ENCODE measurements around the gene WDFY4. TPM values are rescaled to one million over a fixed set of nuclear protein-coding genes. Genes with fewer than 3 reads are reported as not detected.

The WDFY4 gene
- total RNA-seq, 1 experiment from 2014 or later: 0.23 TPM

DNA sequence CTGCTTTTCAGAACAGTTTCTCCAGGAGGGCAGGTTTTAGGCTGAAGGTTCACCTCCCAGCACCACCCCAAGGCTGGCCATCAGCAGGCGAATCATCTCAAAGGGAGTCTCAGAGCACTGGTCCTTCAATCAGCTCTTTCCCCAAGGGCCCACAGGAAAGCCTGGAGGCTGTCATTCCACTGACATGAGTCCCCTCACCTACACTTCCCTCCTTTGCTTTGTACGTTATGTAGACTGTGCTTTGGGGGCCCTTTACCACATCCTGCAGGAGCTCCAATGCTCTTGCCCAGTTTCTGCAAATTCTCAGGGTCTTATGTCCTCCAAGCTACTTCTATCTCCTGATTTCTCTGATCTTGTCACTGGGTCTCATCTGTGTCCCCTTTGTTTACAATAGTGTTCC, 15.4 kb downstream of the WDFY4 start:
- ATAC-seq: no peak
- Histone ChIP-seq H3K27ac (ENCODE audit: low read length) (no peak overlapping the region), H3K9me3 (ENCODE audit: control insufficient read depth, insufficient read depth, low read depth, low read length) (no peaks in the 10 kb centered on the region), H3K4me3 (ENCODE audit: low read depth in 2 of 2, low read length in 2 of 2) (no peak overlapping the region), H3K36me3 (ENCODE audit: control insufficient read depth, insufficient read depth, low read length) (no peaks in the 10 kb centered on the region), H3K4me1 (ENCODE audit: control insufficient read depth, insufficient read depth, low read length) (no peaks in the 10 kb centered on the region), H3K27me3 (ENCODE audit: control insufficient read depth, insufficient read depth, low read length) (peaks cover 5% of the 10 kb centered on the region)
- ChIA-PET POLR2A (no interaction called here), CTCF (no interaction called here)
- TF ChIP-seq TCF7L2 (IDR thresholded peaks at IDR 0.05; ENCODE audit: low read depth, low read length) (no peak), SIN3A (IDR thresholded peaks at IDR 0.05; ENCODE audit: borderline replicate concordance, insufficient read depth, low read depth, low read length) (no peak), POLR2AphosphoS5 (IDR thresholded peaks at IDR 0.05; ENCODE audit: low read depth, low read length) (no peak)
- TF ChIP-seq, protein P1, sequence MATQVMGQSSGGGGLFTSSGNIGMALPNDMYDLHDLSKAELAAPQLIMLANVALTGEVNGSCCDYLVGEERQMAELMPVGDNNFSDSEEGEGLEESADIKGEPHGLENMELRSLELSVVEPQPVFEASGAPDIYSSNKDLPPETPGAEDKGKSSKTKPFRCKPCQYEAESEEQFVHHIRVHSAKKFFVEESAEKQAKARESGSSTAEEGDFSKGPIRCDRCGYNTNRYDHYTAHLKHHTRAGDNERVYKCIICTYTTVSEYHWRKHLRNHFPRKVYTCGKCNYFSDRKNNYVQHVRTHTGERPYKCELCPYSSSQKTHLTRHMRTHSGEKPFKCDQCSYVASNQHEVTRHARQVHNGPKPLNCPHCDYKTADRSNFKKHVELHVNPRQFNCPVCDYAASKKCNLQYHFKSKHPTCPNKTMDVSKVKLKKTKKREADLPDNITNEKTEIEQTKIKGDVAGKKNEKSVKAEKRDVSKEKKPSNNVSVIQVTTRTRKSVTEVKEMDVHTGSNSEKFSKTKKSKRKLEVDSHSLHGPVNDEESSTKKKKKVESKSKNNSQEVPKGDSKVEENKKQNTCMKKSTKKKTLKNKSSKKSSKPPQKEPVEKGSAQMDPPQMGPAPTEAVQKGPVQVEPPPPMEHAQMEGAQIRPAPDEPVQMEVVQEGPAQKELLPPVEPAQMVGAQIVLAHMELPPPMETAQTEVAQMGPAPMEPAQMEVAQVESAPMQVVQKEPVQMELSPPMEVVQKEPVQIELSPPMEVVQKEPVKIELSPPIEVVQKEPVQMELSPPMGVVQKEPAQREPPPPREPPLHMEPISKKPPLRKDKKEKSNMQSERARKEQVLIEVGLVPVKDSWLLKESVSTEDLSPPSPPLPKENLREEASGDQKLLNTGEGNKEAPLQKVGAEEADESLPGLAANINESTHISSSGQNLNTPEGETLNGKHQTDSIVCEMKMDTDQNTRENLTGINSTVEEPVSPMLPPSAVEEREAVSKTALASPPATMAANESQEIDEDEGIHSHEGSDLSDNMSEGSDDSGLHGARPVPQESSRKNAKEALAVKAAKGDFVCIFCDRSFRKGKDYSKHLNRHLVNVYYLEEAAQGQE (IDR thresholded peaks at IDR 0.05; ENCODE audit: insufficient read depth in 1 of 2, low read depth in 2 of 2, low read length in 1 of 2): no peak
- TF ChIP-seq, protein P2, sequence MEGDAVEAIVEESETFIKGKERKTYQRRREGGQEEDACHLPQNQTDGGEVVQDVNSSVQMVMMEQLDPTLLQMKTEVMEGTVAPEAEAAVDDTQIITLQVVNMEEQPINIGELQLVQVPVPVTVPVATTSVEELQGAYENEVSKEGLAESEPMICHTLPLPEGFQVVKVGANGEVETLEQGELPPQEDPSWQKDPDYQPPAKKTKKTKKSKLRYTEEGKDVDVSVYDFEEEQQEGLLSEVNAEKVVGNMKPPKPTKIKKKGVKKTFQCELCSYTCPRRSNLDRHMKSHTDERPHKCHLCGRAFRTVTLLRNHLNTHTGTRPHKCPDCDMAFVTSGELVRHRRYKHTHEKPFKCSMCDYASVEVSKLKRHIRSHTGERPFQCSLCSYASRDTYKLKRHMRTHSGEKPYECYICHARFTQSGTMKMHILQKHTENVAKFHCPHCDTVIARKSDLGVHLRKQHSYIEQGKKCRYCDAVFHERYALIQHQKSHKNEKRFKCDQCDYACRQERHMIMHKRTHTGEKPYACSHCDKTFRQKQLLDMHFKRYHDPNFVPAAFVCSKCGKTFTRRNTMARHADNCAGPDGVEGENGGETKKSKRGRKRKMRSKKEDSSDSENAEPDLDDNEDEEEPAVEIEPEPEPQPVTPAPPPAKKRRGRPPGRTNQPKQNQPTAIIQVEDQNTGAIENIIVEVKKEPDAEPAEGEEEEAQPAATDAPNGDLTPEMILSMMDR (IDR thresholded peaks at IDR 0.05): no peak
- no TSS peak for BruUV-seq (replicated peaks)
- in situ Hi-C loops (cut with HindIII; ENCODE audit: low pct_unique_long_range_greater_than_20kb, low sequenced_read_pairs): no loop called here
- intact Hi-C loops (cut with micrococcal nuclease; ENCODE audit: unreplicated experiment): no loop called here
- no peak for DNase-seq (ENCODE audit: low read depth, low spot score)

DNA sequence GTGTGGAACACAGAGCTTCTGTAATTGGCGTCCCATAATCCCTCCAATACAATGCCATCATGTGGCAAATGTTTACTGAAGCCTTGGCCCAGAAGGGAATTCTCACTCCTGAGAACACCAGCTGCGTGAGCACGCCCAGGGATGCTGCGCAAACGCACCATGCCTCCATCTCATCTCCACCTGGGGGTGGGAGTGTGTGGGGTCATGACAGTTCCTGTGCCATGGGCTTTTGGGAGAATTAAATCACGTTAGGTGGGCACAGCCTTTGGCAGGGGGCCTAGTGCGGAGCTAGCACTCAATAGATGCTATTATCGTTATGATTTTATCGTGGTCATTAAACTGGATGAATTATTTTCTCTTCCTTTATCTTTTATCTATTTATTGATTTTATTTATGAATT, 15.8 kb downstream of the WDFY4 start:
- intact Hi-C loops (cut with micrococcal nuclease; ENCODE audit: unreplicated experiment) (no loop called here), in situ Hi-C loops (cut with HindIII; ENCODE audit: low pct_unique_long_range_greater_than_20kb, low sequenced_read_pairs) (no loop called here)
- Histone ChIP-seq H3K4me3 (ENCODE audit: low read depth in 2 of 2, low read length in 2 of 2) (no peak overlapping the region), H3K27ac (ENCODE audit: low read length) (no peak overlapping the region), H3K36me3 (ENCODE audit: control insufficient read depth, insufficient read depth, low read length) (no peaks in the 10 kb centered on the region), H3K27me3 (ENCODE audit: control insufficient read depth, insufficient read depth, low read length) (peaks cover 8% of the 10 kb centered on the region), H3K4me1 (ENCODE audit: control insufficient read depth, insufficient read depth, low read length) (no peaks in the 10 kb centered on the region), H3K9me3 (ENCODE audit: control insufficient read depth, insufficient read depth, low read depth, low read length) (no peaks in the 10 kb centered on the region)
- TF ChIP-seq SIN3A (IDR thresholded peaks at IDR 0.05; ENCODE audit: borderline replicate concordance, insufficient read depth, low read depth, low read length): no peak
- TF ChIP-seq, protein P2 (IDR thresholded peaks at IDR 0.05): no peak
- no peak for TF ChIP-seq POLR2AphosphoS5 (IDR thresholded peaks at IDR 0.05; ENCODE audit: low read depth, low read length)
- TF ChIP-seq, protein P1 (IDR thresholded peaks at IDR 0.05; ENCODE audit: insufficient read depth in 1 of 2, low read depth in 2 of 2, low read length in 1 of 2): no peak
- TF ChIP-seq TCF7L2 (IDR thresholded peaks at IDR 0.05; ENCODE audit: low read depth, low read length): no peak
- BruUV-seq (replicated peaks): no TSS peak
- no peak for ATAC-seq
- ChIA-PET CTCF (no interaction called here), POLR2A (no interaction called here)
- no peak for DNase-seq (ENCODE audit: low read depth, low spot score)
